GM18873 (cell line): ENCODE results near the gene ELAPOR1.

Experiments used
- ATAC-seq: cut with Tn5 transposase; IDR thresholded peaks from one replicate; pipeline ENCODE4 v1.9.1; 2021; ENCODE audit warnings: mild to moderate bottlenecking, moderate library complexity, moderate number of reproducible peaks; ENCODE audit not compliant: unreplicated experiment, low FRiP score

The ELAPOR1 gene, protein sequence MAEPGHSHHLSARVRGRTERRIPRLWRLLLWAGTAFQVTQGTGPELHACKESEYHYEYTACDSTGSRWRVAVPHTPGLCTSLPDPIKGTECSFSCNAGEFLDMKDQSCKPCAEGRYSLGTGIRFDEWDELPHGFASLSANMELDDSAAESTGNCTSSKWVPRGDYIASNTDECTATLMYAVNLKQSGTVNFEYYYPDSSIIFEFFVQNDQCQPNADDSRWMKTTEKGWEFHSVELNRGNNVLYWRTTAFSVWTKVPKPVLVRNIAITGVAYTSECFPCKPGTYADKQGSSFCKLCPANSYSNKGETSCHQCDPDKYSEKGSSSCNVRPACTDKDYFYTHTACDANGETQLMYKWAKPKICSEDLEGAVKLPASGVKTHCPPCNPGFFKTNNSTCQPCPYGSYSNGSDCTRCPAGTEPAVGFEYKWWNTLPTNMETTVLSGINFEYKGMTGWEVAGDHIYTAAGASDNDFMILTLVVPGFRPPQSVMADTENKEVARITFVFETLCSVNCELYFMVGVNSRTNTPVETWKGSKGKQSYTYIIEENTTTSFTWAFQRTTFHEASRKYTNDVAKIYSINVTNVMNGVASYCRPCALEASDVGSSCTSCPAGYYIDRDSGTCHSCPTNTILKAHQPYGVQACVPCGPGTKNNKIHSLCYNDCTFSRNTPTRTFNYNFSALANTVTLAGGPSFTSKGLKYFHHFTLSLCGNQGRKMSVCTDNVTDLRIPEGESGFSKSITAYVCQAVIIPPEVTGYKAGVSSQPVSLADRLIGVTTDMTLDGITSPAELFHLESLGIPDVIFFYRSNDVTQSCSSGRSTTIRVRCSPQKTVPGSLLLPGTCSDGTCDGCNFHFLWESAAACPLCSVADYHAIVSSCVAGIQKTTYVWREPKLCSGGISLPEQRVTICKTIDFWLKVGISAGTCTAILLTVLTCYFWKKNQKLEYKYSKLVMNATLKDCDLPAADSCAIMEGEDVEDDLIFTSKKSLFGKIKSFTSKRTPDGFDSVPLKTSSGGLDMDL

DNA sequence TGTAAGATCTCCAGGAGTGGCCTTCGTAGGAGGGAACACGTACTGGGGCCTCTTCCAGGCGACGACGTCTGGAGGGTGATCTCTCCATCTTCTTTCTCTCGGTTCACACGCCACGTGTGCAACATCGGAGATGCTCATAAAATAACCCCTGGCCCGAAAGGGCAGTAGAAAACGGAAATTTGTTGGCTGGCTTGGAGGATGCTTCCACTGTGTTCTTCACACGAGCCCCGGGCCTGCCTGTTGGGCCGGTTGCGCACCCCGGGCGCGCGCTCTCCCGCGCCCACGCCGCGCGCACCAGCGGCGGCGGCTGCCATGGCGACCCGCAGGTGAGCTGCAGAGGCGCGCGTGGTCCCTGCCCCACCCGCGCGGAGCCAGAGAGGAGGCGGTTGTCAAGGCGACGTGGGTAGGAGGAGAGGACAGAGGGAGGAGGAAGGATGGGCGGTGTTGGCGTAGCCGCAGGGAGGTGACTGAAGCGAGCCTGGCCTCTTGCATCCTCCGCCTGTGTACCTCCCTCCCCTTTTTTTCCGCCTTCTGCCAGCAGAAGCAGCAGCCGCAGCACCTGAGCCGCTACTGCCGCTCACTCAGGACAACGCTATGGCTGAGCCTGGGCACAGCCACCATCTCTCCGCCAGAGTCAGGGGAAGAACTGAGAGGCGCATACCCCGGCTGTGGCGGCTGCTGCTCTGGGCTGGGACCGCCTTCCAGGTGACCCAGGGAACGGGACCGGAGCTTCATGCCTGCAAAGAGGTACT lies at the start of gene ELAPOR1:
Gene ELAPOR1, plus strand, starts transcription at position 526 of the 752 bp plus-strand sequence. Its CDS starts 69 bp downstream, at position 595.
- ATAC-seq: no peak

DNA sequence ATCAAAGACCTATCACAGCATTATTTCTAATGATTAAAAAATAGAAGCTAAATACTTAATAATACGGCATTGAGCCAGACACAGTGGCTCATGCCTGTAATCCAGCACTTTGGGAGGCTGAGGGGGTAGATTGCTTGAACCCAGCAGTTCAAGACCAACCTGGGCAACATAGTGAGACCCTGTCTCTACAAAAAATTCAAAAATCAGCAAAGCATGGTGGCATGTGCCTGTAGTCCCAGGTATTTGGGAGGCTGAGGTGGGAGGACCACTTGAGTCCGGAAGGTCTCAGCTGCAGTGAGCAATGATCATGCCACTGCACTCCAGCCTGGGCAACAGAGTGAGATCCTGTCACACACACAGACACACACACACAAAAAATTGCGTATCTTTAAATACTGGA lies 48.8 kb upstream of the ELAPOR1 start:
- ATAC-seq: no peak

DNA sequence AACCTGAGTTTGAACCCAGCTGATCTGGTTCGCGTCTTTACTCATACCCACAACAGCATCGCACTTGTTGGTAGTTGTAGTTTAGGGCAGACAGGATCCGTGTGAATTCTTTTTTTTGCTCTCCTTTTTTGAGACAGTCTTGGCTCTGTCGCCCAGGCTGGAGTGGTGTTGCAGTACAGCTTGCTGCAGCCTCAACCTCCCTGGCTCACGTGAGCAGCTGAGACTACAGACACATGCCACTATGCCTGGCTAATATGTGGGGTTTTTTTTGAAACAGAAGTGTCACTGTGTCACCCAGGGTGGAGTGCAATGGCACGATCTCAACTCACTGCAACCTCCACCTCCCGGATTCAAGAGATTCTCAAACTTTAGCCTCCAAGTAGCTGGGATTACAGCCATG lies 46.0 kb upstream of the ELAPOR1 start:
- no peak for ATAC-seq

DNA sequence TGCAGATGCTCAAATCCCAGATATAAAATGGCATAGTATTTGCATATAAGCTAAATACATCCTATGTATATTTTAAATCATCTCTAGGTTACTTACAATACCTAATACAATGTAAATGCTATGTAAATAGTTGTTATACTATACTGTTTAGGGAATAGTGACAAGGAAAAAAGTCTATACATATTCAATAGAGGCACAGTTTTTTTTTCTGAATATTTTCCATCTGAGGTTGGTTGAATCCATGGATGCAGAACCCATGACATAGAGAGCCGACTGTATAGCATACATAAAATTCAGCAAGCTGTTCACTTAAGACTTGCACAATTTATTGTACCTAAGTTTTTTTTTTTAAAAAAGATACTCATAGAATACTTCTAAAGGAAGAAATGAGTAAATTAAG lies 44.6 kb upstream of the ELAPOR1 start:
- ATAC-seq: no peak

DNA sequence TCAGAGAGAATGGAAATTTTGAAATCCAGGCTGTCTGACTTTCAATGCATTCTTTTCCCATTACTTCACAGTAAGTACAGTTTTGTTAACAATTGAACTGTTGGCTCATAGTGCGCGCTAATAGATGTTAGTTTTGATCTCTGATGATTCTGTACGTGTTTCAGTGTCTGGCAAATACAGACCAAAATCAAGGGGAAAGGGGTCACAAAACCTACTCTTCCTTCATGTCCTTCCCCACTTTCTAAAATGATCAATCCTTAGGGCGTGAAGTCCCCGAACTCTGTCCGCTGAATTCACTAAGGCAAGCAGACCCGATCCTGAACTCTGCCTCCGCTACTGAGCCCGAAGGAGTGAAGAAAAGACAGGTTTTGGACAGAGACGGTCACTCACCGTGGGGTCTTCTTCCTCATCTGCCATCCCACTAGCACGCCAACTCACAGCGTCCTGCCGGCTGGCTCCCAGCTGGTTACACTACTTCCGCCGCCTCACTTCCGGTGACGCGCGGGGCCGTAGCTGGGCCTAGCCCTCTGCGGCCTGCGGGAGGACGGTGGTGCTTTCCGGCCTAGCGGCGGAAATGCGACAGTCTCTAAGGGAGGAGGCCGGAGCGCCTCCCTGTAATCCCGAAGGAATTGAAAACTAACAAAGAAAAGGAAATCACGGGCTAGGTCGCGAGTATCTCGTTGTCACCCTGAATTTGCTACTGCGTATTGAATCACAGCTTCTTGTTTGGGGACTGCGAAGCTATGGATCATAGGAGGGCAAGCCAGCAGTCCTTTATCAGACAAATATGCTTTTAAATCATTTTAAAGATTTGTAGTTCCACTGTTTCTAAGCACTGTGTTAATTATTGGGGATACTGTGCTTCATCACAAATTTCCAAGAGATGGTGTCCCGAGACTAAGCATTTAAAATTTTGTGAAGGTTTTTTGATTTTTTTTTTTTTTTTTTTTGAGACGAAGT lies 38.1 kb upstream of the ELAPOR1 start, which contains the start of gene TAF13:
Gene TAF13, minus strand, starts transcription at position 473 of the 960 bp plus-strand sequence. Its CDS starts 56 bp downstream, at position 417.
- peak; percentile 97 for ATAC-seq

DNA sequence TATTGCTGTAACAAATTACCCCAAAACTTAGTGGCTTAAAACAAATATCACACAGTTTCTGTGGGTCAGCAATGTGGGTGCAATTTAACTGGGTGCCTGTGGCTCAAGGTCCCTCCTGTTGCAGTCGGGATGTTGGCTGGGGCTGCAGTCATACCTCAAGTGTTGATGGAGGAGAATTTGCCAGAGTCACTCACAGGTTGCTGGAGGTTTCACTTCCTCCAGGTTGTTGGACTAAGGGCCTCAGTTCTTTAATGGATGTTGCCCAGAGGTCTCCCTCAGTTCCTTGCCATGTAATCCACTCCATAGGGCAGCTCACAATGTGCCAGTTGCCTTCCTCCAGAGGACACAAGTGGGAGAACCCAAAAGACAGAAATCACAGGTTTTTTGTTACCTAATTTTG lies 35.6 kb upstream of the ELAPOR1 start:
- no peak for ATAC-seq

DNA sequence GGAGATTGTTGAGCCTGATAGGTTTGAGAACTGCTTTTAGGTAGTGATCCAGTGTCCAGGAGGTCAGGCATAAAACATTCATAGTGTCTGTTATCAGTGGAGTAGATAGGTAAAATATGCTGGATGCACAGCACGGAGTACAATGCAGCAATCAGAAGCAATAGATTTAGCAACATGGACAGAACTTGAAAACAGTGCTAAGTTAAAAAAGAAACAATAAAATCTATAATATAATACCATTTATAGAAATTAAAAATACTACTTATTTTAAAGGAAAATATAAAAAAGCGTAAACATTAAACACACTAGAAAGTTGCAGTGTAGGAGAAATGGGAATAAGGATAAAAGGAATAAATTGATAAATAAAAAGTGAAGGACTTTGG lies 34.7 kb upstream of the ELAPOR1 start:
- ATAC-seq: no peak

DNA sequence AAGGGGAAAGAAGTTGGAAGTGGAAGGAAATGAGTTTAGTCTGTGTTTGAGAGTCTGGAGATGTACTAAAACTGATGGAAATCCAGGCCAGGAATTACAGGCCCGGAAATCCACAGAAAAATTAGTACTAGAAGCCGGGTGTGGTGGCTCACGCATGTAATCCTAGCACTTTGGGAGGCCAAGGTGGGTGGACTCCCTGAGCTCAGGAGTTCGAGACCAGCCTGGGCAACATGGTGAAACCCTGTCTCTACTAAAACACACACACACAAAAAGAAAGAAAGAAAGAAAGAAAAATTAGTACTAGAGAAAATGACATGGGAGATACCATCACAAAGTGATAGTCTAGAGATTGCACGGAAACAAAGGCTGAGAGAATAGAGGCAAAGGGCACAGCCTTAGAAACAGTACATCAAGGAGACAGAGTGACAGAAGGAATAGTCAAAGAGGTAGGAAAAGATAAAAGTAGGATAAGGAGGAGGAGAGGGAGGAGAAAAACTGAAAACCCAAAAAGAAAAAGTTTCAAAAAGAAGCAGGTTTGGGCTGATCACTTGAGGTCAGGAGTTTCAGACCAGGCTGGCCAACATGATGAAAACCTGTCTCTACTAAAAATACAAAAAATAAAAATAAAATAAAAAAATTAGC lies 33.4 kb upstream of the ELAPOR1 start:
- ATAC-seq: no peak

DNA sequence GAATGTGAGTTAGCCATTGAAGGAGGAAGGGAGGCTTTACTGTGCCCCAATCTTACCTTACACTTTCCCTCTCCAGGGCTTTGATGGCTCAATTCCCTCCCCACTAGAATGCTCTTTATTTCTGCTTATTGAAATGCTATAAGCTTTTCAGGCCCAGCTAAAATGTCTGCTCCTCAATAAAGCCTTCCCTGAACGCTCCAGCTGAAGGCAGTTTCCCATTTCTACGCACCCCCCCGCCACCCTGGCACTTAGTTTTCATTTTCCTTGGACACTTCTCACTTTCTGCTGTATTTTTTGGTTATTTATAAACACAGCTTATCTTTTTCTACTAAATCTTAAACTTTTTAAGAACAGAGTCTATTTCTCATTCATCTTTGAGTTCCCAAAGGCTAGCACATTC lies 30.4 kb upstream of the ELAPOR1 start:
- no peak for ATAC-seq

DNA sequence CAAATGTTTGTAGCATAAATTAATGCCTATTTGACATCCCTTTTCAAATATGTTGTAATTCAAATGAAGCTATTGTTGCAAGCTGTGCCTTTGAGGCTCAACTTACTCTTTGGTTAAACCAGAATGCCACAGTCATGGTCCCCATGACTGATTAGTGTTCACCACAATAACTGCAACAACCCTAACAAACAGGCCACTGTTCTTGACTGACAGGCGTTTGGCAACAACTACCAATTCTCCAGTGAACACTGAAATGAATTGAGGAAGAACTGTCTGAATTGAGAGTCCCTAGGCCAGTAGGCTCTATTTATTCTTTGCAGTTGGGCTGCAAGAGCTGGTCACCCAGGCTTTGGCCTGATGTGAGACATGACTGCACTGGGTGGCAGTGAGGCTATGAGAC lies 30.0 kb upstream of the ELAPOR1 start:
- ATAC-seq: no peak

DNA sequence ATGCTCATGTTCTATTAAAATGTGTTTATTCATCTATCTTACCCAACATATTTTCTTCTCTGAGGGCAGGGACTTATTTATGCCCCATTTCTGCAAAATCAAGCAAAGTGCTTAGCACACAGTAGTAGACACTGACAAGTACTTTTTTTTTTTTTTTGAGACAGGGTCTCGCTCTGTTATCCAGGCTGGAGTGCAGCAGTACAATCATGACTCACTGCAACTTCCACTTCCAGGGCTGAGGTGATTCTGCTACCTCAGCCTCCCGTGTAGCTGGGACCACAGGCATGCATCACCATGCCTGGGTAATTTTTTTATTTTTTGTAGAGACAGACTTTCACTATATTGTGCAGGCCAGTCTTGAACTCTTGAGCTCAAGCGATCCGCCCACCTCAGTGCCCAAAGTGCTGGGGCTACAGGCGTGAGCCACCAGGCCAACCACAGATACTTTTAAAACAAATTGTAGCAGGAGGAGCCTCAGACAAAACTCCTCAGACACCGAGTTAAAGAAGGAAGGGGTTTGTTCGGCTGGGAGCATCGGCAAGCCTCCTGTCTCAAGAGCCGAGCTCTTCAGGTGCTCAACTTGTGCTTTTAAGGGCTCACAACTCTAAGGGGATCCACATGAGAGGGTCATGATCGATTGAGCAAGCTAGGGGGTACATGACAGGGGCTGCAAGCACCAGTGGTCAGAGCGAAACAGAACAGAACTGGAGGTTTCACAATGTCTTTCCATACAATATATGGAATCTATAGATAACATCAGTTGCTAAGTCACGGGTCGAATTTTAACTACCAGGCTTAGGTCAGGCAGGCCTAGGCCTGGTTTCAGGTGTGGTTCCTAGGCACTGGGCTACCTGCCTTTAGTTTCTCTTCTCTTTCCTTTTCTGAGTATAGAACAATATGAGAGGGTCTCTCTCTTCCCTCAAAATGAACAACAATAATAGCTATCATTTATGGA lies 29.1 kb upstream of the ELAPOR1 start:
- ATAC-seq: no peak

DNA sequence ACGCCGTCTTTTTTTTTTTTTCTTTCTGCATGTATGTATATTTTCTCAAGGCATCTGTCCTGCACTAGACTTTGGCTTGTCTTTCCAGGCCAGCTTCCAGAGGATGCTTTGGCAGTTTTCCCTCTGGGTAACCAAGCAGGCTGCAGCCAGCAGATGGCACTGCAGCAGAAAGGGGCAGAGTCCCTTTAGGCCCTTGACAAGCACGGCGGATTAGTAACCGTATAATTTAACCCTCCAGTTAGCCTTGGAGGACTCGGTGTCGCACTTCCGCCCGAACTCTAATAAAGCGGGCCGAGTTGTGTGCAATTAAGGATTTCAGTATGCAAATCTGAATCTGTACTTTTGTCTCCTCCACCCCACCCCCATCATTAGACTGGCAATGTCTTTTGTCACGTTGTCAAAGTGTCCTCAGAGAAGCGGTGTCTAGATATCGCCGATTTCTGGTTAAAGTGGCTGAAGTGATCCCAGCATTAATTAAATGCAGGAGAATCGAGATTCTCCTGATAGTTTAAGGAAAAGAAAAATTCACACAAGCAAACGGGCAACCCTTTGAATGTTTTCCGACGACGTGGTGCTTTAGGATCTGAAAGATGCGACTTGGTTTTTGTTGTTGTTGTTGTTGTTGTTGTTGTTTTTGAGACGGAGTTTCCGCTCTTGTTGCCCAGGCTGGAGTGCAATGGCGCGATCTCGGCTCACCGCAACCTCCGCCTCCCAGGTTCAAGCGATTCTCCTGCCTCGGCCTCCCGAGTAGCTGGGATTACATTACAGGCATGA lies 24.5 kb upstream of the ELAPOR1 start:
- no peak for ATAC-seq

DNA sequence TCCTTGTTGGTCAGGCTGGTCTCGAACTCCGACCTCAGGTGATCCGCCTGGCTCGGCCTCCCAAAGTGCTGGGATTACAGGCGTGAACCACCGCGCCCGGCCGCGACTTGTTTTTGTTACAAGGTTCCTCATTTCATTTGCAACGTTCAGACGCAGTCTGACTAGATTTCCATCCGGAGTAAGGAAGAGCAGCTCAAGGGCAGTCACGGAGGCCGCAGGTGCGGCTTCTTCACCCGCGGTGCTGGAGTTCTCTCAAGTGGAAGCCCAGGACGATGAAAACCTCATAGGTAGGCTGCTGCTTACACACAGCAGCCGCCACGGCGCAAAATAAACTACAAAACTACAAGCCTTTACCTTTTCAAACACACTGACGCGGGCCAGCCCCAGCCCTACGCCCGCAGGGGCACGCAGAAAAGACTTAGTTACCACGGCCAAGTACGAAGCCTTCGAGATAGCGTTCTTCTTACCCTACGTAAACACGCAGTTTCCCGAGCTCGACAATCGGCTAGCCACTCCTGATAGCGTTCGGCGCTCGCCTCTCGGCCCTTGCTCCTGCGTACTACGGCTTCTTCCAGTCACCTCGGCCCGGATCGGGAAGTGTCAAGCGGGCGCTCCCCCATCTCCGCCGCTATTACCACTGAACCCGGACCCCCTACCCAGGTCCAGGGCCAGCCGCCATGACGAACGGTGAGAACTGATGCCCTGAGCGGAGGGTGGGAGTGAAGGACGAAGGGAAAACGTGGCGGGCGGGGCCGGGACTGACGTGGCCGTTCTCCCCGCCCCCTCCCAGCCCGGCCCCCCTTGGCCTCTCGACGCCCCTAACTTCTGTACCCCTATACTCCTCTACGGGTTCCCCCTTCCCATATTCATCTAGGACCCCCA lies 23.5 kb upstream of the ELAPOR1 start, which contains the start of gene TMEM167B:
Gene TMEM167B, plus strand, starts transcription at position 569 of the 882 bp plus-strand sequence. Its CDS starts 109 bp downstream, at position 678.
- ATAC-seq: peak; percentile 93

DNA sequence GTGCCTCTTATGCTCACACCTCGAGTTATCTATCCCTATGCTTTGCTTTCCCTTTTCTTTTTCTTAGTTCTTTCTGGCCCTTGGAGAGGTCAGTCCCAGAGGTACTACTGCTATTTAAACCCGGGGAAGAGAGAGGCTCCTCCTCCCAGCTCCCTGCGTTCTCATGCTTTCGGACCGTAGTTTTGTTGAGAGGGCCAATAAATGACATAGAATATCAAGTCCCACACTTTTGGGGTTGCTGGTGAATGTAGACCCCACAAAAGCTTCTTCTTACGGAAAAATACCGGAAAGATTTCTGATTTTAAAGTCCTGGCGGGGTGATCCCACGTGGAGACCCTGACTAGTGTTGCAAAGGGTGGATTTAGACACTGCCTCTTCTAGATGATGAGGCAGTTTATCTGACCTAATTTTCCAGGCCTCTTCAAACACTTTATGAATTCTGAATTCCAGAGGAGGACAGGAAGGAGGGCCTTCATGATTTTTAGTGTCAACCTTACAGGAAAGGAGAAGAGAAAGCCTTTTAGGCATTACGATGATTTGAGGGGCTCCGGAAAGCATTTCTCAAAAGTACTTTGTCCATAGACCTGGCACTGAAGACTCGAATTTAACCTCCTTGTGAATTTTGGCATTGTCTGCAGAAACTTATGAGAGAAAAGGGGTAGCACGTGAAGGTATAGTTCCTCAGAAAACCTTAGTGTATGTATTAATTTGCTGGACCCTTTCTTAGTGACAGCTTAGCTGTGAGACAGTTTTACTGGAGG lies 22.7 kb upstream of the ELAPOR1 start:
- peak; percentile 30 for ATAC-seq

DNA sequence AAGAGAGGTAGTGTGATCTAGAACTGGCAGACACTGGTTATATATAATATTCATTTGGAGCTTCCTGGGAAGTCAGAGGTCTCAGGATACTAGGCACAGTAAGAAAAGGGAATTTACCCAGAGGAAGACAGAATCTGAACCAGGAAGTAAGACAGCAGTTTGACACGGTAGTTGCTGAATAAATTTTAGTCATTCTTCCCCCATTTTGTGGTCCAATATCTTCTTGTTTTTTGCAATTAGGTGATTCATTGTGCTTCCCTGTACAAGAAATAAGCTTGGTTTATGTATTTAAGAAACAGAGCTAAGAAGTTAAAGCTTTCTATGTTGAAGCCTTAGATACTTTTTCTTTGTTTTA lies 22.1 kb upstream of the ELAPOR1 start:
- no peak for ATAC-seq
